Measurements from ENCODE around the gene PHF21A. TPM values are rescaled to one million over a fixed set of nuclear protein-coding genes. Genes with fewer than 3 reads are reported as not detected.

PHF21A gene
- total RNA-seq, 2 experiments from 2014 or later = 36.2 to 40.4 TPM

- Mint-ChIP-seq H3K4me1 (ENCODE audit: low read depth) (peaks cover 48% of the 10 kb centered on the region), H3K9me3 (no peaks in the 10 kb centered on the region), H3K27ac (peak overlapping the region; percentile 85), H3K36me3 (ENCODE audit: low read depth) (no peaks in the 10 kb centered on the region), H3K27me3 (no peaks in the 10 kb centered on the region), H3K4me3 (peak overlapping the region; percentile 61)
- ChIA-PET CTCF (interaction anchor here (0.9 to 1.4 kb wide), 4 partner anchors 13 to 135 kb away, joined by 3 read pairs; no protein-coding TSS in a partner anchor), POLR2A (interaction anchor here (1.0 kb wide), 1 partner anchor 15 kb away, joined by 4 read pairs; no protein-coding TSS in a partner anchor)
- no peak for TF ChIP-seq CTCF (IDR thresholded peaks at IDR 0.05)
- DNase-seq (no peak), ATAC-seq (peak; percentile 58)
- intact Hi-C loops (cut with micrococcal nuclease) = no loop called here
Observed at GRCh38 chr11:46099963-46100316, 21.3 kb downstream of the PHF21A start.

- intact Hi-C loops (cut with micrococcal nuclease) = no loop called here
- Mint-ChIP-seq H3K27ac (no peak overlapping the region), H3K4me1 (ENCODE audit: low read depth) (peaks cover 2% of the 10 kb centered on the region), H3K4me3 (no peak overlapping the region), H3K27me3 (no peaks in the 10 kb centered on the region), H3K36me3 (ENCODE audit: low read depth) (peaks cover 6% of the 10 kb centered on the region), H3K9me3 (no peaks in the 10 kb centered on the region)
- POLR2A ChIA-PET = interaction anchor here (1.0 kb wide), 1 partner anchor 8 kb away, joined by 4 read pairs; no protein-coding TSS in a partner anchor
- no peak for TF ChIP-seq CTCF (IDR thresholded peaks at IDR 0.05)
- no peak for DNase-seq
- CTCF ChIA-PET = interaction anchor here (0.8 to 1.7 kb wide), 3 partner anchors 11 to 125 kb away, joined by 3 to 7 read pairs (median 3); no protein-coding TSS in a partner anchor
- no peak for ATAC-seq
Observed at GRCh38 chr11:46090375-46090774, 30.9 kb downstream of the PHF21A start.

GRCh38 chr11:46079662-46080061, 41.6 kb downstream of the PHF21A start:
- ChIA-PET POLR2A (interaction anchor here (0.8 kb wide), 1 partner anchor 29 kb away, joined by 3 read pairs; no protein-coding TSS in a partner anchor), CTCF (interaction anchor here (1.1 kb wide), 3 partner anchors 11 to 73 kb away, joined by 3 to 4 read pairs (median 3); no protein-coding TSS in a partner anchor)
- Mint-ChIP-seq H3K27me3 (no peaks in the 10 kb centered on the region), H3K4me1 (ENCODE audit: low read depth) (peaks cover 5% of the 10 kb centered on the region), H3K4me3 (no peak overlapping the region), H3K36me3 (ENCODE audit: low read depth) (peaks cover 16% of the 10 kb centered on the region), H3K27ac (no peak overlapping the region), H3K9me3 (no peaks in the 10 kb centered on the region)
- intact Hi-C loops (cut with micrococcal nuclease) = no loop called here
- DNase-seq (no peak), ATAC-seq (no peak)
- no peak for TF ChIP-seq CTCF (IDR thresholded peaks at IDR 0.05)

- H3K27me3 Mint-ChIP-seq = no peaks in the 10 kb centered on the region
- no peak overlapping the region for H3K27ac Mint-ChIP-seq
- CTCF ChIA-PET = interaction anchor here (0.9 to 1.6 kb wide), 5 partner anchors 12 to 241 kb away, joined by 3 to 4 read pairs (median 3); no protein-coding TSS in a partner anchor
- H3K9me3 Mint-ChIP-seq = no peaks in the 10 kb centered on the region
- POLR2A ChIA-PET = no interaction called here
- H3K36me3 Mint-ChIP-seq (ENCODE audit: low read depth) = peaks cover 18% of the 10 kb centered on the region
- ATAC-seq (no peak), DNase-seq (no peak)
- H3K4me1 Mint-ChIP-seq (ENCODE audit: low read depth) = peaks cover 10% of the 10 kb centered on the region
- no peak for TF ChIP-seq CTCF (IDR thresholded peaks at IDR 0.05)
- no peak overlapping the region for H3K4me3 Mint-ChIP-seq
- intact Hi-C loops (cut with micrococcal nuclease) = no loop called here
Observed at GRCh38 chr11:46075928-46076327, 45.3 kb downstream of the PHF21A start.

GRCh38 chr11:46075168-46075567, 46.1 kb downstream of the PHF21A start:
- Mint-ChIP-seq H3K36me3 (ENCODE audit: low read depth) (peaks cover 18% of the 10 kb centered on the region), H3K4me1 (ENCODE audit: low read depth) (peaks cover 10% of the 10 kb centered on the region), H3K27ac (no peak overlapping the region), H3K9me3 (no peaks in the 10 kb centered on the region), H3K27me3 (no peaks in the 10 kb centered on the region), H3K4me3 (no peak overlapping the region)
- intact Hi-C loops (cut with micrococcal nuclease) = no loop called here
- CTCF ChIA-PET = no interaction called here
- POLR2A ChIA-PET = no interaction called here
- TF ChIP-seq CTCF (IDR thresholded peaks at IDR 0.05) = no peak
- no peak for DNase-seq
- ATAC-seq = peak; percentile 51

Measured in activated CD8-positive, alpha-beta T cell treated with anti-CD3 and anti-CD28 coated beads for 36 hours (primary cell).